CD4-positive, alpha-beta T cell treated with Interleukin-1 beta for 1 hour (primary cell): ENCODE data around the gene MRPS21.
A peak's percentile ranks its signal among the peaks of the same experiment; 100 is the strongest.
"Not testable (repeated sequence)": the region's sequence is repeated elsewhere in the genome, so short reads cannot be mapped to it uniquely, and the experiment has no call there.

Experiments used
- DNase-seq, 2 donors: peaks; one replicate each; pipeline ENCODE4 v3.0.0-alpha.2; 2020 to 2022

Gene MRPS21

GRCh38 chr1:150281758-150282557 is 11.7 kb upstream of the MRPS21 start, which contains the start of gene CIART:
TSS of gene CIART (plus strand) at chr1:150282554. CDS start at chr1:150283268, 714 bp downstream.
- DNase-seq, result peak; percentile 90 to 91

GRCh38 chr1:150282558-150282958 is 11.1 kb upstream of the MRPS21 start:
- no peak for DNase-seq

- DNase-seq, result no peak
These were observed 10.4 kb upstream of the MRPS21 start for GRCh38 chr1:150283260-150283659.

GRCh38 chr1:150288382-150288781 is 5.3 kb upstream of the MRPS21 start:
- DNase-seq, result no peak

GRCh38 chr1:150288822-150289221 is 4.8 kb upstream of the MRPS21 start:
- DNase-seq, result no peak

- no peak for DNase-seq
These were observed 1.8 kb downstream of the MRPS21 start for GRCh38 chr1:150295476-150295875.

GRCh38 chr1:150299716-150300115 is 6.1 kb downstream of the MRPS21 start:
- DNase-seq, result no peak

GRCh38 chr1:150302338-150302737 is 8.7 kb downstream of the MRPS21 start:
- DNase-seq, result no peak

GRCh38 chr1:150302902-150303301 is 9.2 kb downstream of the MRPS21 start:
- DNase-seq, result no peak

GRCh38 chr1:150308585-150308984 is 14.9 kb downstream of the MRPS21 start:
- DNase-seq, result not testable (repeated sequence)

- no peak for DNase-seq
These were observed 16.3 kb downstream of the MRPS21 start for GRCh38 chr1:150309758-150310508.

GRCh38 chr1:150311762-150312161 is 18.1 kb downstream of the MRPS21 start:
- DNase-seq, result no peak

GRCh38 chr1:150314691-150315090 is 21.0 kb downstream of the MRPS21 start:
- not testable (repeated sequence) for DNase-seq

GRCh38 chr1:150320667-150320978 is 27.0 kb downstream of the MRPS21 start:
- no peak for DNase-seq

GRCh38 chr1:150321826-150322166 is 28.1 kb downstream of the MRPS21 start:
- DNase-seq, result peak in 1 of 2 donors; percentile 22

GRCh38 chr1:150322310-150322709 is 28.6 kb downstream of the MRPS21 start:
- peak; percentile 6 for DNase-seq

GRCh38 chr1:150332651-150333290 is 39.1 kb downstream of the MRPS21 start:
- DNase-seq, result no peak

- DNase-seq, result no peak
These were observed 52.7 kb downstream of the MRPS21 start for GRCh38 chr1:150346316-150346715.

GRCh38 chr1:150352866-150353265 is 59.2 kb downstream of the MRPS21 start:
- DNase-seq, result no peak
